ENCODE results near the gene ELK4.

Gene ELK4, protein sequence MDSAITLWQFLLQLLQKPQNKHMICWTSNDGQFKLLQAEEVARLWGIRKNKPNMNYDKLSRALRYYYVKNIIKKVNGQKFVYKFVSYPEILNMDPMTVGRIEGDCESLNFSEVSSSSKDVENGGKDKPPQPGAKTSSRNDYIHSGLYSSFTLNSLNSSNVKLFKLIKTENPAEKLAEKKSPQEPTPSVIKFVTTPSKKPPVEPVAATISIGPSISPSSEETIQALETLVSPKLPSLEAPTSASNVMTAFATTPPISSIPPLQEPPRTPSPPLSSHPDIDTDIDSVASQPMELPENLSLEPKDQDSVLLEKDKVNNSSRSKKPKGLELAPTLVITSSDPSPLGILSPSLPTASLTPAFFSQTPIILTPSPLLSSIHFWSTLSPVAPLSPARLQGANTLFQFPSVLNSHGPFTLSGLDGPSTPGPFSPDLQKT

GRCh38 chr1:205631768-205632668, at the start of gene ELK4:
TSS of gene ELK4 (minus strand) at chr1:205632011. CDS start at chr1:205623882, 8,129 bp downstream.
- peak; percentile 86 for DNase-seq (ENCODE audit: low read depth, low spot score)

DNA sequence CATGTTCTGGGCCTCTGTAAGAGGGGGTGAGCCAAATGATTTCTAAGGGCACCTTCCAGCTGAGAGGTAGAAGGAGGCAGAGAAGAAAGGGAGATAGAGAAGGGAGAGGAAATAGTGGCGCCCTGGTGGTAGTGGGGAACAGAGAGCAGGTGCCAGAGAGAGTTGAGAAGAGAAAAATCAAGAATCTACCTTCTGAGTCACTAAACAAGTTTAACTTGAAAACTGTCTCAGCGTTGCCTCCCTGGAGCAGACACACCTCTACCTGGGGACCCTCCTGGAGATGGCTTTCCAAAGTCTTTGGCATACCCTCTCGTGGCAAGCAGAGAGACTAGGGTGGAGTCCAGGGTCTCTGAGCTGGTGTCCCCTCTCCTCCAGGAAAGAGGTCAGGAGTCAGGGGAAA, 49.6 kb upstream of the ELK4 start:
- no peak for DNase-seq (ENCODE audit: low read depth, low spot score)

DNA sequence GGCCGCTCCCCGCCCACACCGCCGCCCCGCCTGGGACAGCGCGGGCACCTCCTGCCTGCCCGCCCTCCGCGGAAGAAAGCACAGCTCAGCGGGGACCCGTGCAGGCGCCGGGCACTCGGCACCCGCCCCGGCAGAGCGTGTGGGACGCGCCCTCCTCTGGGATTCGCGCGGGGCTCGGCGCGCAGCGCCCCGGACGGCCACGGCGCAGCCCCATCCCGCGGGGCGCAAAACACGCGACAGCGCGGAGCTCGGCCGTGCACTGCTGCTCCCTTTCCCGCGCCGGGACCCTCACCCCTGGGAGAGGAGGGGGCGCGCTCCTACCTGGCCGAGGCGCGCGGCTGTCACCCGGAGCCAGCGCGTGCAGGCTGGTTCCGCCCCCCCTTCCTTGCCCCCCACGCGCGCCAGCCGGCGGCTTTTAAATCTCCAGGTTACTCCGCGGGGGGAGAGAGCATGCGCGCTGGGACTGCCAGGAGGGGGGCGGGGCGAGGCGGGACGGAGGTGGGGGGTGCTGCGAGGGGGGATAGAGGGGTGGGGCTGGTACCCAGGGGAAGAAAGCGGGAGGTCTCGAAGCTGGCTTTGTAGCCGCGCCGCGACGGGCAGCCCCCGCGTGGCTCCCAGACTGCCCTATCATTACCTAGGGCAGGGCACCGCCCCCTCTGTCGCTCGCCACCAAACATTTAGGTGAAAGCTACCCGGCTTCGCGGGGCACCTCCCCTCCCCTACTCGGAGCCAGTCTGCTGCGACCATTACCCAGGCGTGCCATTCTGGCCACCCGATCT, 48.5 kb upstream of the ELK4 start, which contains the start of gene SLC45A3:
Gene SLC45A3 (minus strand): TSS at position 437 of the 779 bp plus-strand sequence. CDS start 15,853 bp downstream, outside the sequence.
- no peak for DNase-seq (ENCODE audit: low read depth, low spot score)

GRCh38 chr1:205678286-205679111, 46.7 kb upstream of the ELK4 start:
- no peak for DNase-seq (ENCODE audit: low read depth, low spot score)

DNA sequence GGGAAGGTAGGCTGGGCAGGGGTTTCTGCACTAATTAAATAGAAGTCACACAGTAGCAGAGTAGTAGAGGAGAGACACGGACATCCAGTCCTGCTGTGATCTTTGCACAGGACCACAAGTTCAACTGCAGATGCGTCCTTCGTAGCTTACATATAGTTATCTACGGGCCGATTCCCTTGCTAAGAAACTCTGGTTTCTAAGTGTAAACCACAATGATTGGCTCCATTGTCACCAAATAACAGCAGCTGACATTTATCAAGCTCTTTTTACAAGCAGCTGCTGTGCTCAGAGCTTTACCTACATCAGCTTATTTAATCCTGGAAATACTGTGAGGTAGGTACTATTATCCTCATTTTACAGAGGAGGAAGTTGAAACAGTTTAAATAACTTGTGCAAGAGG, 45.4 kb upstream of the ELK4 start:
- DNase-seq (ENCODE audit: low read depth, low spot score) = no peak

GRCh38 chr1:205676597-205676996, 44.8 kb upstream of the ELK4 start:
- no peak for DNase-seq (ENCODE audit: low read depth, low spot score)

- DNase-seq (ENCODE audit: low read depth, low spot score) = no peak
Observed at GRCh38 chr1:205676002-205676401, 44.2 kb upstream of the ELK4 start.

- no peak for DNase-seq (ENCODE audit: low read depth, low spot score)
Observed at GRCh38 chr1:205675247-205675646, 43.4 kb upstream of the ELK4 start.

DNA sequence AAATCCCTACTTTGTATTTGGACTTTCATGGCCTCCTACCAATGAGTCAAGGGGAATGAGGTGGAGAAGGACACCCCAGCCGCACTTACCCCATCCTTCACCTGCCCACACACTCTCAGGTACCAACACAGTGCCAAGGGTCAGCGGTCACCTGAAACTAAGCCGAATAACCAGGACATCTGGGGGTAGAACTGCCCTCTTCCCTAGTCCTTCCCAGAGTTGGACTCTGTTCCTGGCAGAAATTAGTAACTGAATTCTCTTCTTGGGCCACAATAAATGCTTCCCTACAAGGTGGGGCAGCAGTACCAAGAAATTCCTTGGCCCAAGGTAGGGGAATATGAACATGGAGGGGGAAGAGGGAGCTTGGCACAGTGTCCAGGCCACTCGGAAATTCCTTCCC, 41.2 kb upstream of the ELK4 start:
- no peak for DNase-seq (ENCODE audit: low read depth, low spot score)

GRCh38 chr1:205672395-205672889, 40.6 kb upstream of the ELK4 start:
- no peak for DNase-seq (ENCODE audit: low read depth, low spot score)

DNA sequence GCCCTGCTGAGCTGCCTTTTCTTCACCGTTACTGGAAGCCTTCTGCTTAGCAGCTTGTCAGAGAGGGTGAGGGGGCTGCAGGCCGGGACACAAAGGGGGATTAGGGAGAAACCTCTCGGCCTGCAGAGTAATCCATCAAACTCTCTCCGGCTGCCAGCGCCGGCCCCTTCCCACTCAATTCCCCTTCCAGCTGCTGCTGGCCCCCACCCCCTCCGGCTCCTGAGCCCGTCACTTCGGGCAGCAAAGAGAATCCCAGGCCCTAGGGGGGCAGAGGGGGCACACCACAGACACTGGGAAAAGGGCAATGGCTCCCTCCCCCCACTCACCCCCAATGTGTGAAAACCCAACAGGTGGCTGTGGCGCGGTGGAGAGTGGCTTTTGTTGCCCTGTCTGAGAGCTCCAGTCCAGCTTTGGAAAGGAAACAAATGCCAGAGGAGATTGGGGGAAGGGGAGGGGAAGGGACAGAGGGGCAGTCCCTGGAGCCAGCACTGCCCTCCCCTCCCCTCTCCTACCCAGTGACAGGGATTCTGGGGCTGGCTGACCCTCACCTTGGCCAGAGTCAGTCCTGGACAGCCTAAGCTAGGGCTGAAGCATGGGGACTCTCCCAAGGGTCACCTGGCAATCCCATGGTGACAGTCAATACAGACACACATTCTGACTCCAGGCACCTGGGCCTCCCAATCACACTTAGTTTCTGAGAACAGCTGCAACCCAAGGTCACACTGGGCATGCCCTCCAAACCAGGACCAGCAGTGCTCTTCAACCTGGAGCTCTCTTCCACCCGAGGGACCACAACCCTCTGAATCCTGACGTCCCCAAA, 39.0 kb upstream of the ELK4 start:
- no peak for DNase-seq (ENCODE audit: low read depth, low spot score)

DNA sequence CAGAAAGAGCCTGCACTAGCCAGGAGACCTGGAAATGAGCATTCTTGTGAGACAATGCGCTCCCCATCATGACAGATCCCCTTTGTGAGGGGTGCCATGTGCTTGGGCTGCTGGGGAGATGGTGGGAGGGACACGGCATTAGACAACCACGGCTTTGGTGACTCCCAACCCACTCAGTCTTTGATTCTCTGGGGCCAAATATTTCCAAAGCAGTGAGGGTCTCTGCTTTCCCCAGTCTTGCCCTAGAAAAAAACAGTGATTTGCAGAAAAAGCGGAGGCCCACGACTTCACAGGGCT, 38.3 kb upstream of the ELK4 start:
- DNase-seq (ENCODE audit: low read depth, low spot score) = no peak

DNA sequence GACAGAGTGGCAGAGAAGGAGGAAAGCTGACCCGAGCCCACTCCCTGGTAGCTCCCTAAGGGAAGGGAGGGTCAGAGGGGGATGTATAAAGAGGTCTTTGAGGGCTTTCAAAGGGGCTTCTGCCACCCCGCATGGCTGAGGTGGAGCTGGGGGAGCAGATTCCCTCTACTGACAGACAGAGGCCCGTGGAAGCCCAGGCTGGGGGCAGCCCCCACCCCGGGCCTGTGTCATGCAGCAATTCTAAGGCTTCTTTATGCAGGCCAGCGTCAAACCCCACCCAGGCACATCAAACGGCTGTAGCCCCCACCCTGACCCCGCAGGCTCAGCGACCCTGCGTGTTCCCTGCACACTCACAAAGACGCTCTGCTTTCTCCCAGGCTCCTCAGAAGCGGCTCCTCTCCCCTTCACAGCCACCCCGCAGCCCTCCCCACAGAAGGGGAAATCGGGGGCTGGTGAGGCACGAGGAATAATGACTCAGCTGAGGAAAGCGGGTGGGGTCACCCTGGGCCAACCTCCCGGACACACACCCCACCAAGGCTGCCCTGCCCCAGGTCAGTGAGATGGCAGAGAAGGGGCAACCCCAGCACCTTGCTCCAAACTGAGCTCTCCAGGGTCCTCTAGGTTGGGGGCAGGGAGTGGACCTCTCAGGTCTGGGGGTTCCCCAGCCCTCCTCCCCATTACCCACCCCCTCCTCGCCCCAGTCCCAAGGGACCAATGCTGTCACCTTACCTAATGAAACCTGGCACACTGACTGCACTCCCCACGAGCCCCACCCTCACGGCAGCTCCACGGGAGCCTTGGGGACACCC, 37.7 kb upstream of the ELK4 start:
- DNase-seq (ENCODE audit: low read depth, low spot score) = no peak

DNA sequence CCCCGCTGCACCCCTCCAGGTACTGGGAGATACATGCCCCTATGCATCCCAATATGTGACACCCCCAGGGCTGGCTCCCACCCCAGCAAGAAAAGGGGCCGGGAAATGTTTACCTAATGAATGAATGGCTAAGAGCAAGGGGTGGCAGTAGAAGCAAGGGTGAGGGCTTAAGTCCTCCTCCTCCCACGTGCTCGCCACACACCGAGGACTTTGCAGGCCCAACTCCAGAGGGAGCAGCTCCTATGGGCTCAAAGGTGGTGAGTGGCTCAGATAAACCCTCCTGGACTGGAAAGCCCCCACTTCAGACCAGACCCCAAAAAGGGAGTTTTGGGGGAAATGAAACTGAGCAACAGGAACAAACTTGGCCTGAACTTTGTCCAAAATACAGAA, 37.1 kb upstream of the ELK4 start:
- no peak for DNase-seq (ENCODE audit: low read depth, low spot score)

- DNase-seq (ENCODE audit: low read depth, low spot score) = no peak
Observed at GRCh38 chr1:205667909-205668643, 36.3 kb upstream of the ELK4 start.

GRCh38 chr1:205666372-205667166, 34.8 kb upstream of the ELK4 start:
- no peak for DNase-seq (ENCODE audit: low read depth, low spot score)

DNA sequence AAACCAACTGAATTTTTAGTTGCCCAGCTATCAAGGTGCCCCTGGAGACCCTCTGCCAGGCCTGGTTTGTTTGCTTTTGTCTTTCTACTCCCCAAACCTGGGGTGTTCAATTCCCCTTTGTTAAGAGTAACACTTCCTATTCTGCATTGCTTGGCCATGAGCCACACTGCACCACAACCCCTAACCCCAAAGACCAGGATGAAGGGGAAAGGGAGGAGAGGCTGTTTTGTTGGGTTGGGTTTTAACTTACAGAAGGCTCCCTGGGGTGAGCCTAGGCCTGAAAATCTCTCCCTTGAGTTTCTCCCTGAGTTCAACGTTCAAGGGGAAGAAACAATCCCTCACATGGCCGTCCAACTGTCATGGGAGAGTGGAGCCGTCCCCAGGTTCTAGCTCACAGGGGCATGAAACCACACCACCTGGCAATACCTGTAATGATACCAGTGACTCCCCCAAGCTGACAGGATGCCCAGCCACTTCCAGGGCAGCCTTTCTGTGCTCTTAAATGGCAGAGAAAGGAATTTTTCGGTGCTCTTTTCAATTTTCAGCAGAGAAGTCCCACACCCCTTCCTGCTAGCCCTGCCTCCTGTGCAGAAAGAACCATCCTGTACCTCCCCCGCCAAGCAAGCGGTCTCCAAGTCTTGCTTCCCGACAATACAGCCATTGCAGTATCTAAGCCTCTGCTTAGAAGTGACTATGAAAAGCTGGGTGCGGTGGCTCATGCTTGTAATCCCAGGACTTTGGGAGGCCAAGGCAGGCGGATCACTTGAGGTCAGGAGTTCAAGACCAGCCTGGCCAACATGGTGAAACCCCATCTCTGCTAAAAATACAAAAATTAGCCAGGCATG, 33.6 kb upstream of the ELK4 start:
- no peak for DNase-seq (ENCODE audit: low read depth, low spot score)
